Osteoblast (primary cell): Measurements from ENCODE around the gene UBE2C. TPM values are rescaled to one million over a fixed set of nuclear protein-coding genes. Genes with fewer than 3 reads are reported as not detected.

Experiments used
- DNase-seq: peaks from one replicate; pipeline ENCODE4 v3.0.0; 2011; ENCODE audit warnings: low spot score, mixed read lengths; ENCODE audit not compliant: insufficient read length; ENCODE audit errors: missing footprints
- H2AFZ ChIP-seq: 2 replicates; pipeline ENCODE4 v1.6.0; 2011; ENCODE audit warnings: mild to moderate bottlenecking, low read length
- H3K27ac ChIP-seq: 2 replicates; pipeline ENCODE4 v1.5.1; 2011; ENCODE audit warnings: mild to moderate bottlenecking, low read depth, low read length, moderate library complexity
- H3K27me3 ChIP-seq: 2 replicates; pipeline ENCODE4 v1.6.0; 2012; ENCODE audit warnings: mild to moderate bottlenecking, control low read depth, inconsistent platforms, low read length, moderate library complexity; ENCODE audit not compliant: insufficient read depth
- H3K36me3 ChIP-seq: 2 replicates; pipeline ENCODE4 v1.5.1; 2011; ENCODE audit warnings: mild to moderate bottlenecking, low read length, control low read depth, moderate library complexity; ENCODE audit not compliant: insufficient read depth
- H3K4me1 ChIP-seq: 2 replicates; pipeline ENCODE4 v1.5.1; 2011; ENCODE audit warnings: mild to moderate bottlenecking, low read length, control low read depth, moderate library complexity; ENCODE audit not compliant: insufficient read depth
- H3K4me2 ChIP-seq: 2 replicates; pipeline ENCODE4 v1.6.0; 2011; ENCODE audit warnings: mild to moderate bottlenecking, low read length; ENCODE audit not compliant: insufficient read depth
- H3K4me3 ChIP-seq: fragments of 200-600 bp; sonication (generic); 3 replicates; pipeline ENCODE4 v1.5.1; 2012; ENCODE audit warnings: mild to moderate bottlenecking, low read length, inconsistent platforms; ENCODE audit not compliant: insufficient read depth
- H3K79me2 ChIP-seq: 2 replicates; pipeline ENCODE4 v1.6.0; 2012; ENCODE audit warnings: mild to moderate bottlenecking, low read length, control low read depth, inconsistent platforms; ENCODE audit not compliant: insufficient read depth
- H3K9me3 ChIP-seq: 2 replicates; pipeline ENCODE4 v1.5.1; 2011; ENCODE audit warnings: low read depth, low read length, control low read depth
- H4K20me1 ChIP-seq: 2 replicates; pipeline ENCODE4 v1.6.0; 2012; ENCODE audit warnings: mild to moderate bottlenecking, low read length, control low read depth; ENCODE audit not compliant: insufficient read depth
- total RNA-seq: library from RNA; depleted of rRNA; stranded (reverse); fragments of >200 nt; gene quantifications from 2 replicates; pipeline ENCODE4 v1.2.3, GENCODE V29; 2012
- TF ChIP-seq, protein P1 (sequence below): IDR thresholded peaks from 2 replicates; pipeline ENCODE4 v1.5.1; 2011; ENCODE audit warnings: mild to moderate bottlenecking, low read depth, low read length, moderate library complexity; ENCODE audit errors: extremely low read depth

The UBE2C gene
- total RNA-seq, 1 donor, result 2.5 TPM

DNA sequence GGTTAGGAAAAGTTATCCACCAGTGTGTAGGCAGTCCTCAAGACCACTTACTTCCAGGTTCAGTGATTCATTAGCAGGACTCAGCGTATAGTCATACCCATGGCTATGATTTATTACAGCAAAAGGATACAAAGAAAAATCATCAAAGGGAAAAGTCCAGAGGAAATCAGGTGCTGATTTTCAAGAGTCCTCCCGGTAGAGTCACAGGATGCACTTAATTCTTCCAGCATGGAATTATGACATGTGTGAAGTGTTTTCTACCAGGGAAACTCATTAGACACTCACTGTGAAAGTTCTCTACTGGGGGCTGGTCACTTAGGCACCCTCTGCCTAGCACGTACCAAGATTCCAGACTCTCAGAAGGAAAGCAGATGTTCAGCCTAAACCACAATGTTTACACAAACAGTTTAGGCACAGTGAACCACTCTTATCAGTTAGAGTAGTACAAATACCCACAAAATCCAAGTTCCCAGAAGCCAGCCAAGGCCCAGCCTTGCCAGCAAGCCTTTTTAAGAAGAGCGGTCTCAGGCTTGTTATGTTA lies 31.0 kb upstream of the UBE2C start:
- DNase-seq, result peak; percentile 75
- Histone ChIP-seq H3K36me3 (no peaks in the 10 kb centered on the region), H2AFZ (no peak overlapping the region), H3K4me3 (no peak overlapping the region), H3K27ac (peak overlapping the region; percentile 86), H3K4me2 (peak overlapping the region; percentile 40), H3K4me1 (peaks cover 47% of the 10 kb centered on the region), H4K20me1 (no peaks in the 10 kb centered on the region), H3K9me3 (no peaks in the 10 kb centered on the region), H3K27me3 (no peaks in the 10 kb centered on the region), H3K79me2 (no peaks in the 10 kb centered on the region)
- TF ChIP-seq, protein P1, sequence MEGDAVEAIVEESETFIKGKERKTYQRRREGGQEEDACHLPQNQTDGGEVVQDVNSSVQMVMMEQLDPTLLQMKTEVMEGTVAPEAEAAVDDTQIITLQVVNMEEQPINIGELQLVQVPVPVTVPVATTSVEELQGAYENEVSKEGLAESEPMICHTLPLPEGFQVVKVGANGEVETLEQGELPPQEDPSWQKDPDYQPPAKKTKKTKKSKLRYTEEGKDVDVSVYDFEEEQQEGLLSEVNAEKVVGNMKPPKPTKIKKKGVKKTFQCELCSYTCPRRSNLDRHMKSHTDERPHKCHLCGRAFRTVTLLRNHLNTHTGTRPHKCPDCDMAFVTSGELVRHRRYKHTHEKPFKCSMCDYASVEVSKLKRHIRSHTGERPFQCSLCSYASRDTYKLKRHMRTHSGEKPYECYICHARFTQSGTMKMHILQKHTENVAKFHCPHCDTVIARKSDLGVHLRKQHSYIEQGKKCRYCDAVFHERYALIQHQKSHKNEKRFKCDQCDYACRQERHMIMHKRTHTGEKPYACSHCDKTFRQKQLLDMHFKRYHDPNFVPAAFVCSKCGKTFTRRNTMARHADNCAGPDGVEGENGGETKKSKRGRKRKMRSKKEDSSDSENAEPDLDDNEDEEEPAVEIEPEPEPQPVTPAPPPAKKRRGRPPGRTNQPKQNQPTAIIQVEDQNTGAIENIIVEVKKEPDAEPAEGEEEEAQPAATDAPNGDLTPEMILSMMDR, result no peak

DNA sequence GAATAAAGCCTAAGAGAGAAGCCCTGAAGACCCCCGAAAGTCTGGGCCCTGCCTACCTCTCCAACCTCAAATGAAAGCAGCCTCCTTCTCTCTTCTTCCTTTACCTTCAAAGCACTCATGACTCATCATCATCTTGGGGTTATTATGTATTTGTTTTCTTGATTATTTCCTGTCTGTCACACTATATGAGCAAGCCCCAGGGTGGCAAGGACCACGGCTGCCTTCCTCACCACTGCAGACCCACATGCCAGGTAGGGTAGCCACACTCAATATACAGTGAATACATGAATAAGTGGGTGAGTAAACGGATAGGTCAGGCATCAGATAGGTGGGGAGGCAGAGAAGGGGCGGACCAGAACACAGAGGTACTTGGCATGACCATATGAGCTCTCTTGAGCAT lies 29.6 kb upstream of the UBE2C start:
- Histone ChIP-seq H2AFZ (no peak overlapping the region), H3K27me3 (no peaks in the 10 kb centered on the region), H3K4me1 (peaks cover 46% of the 10 kb centered on the region), H3K4me3 (no peak overlapping the region), H3K9me3 (no peaks in the 10 kb centered on the region), H3K4me2 (no peak overlapping the region), H3K27ac (no peak overlapping the region), H3K36me3 (no peaks in the 10 kb centered on the region), H3K79me2 (no peaks in the 10 kb centered on the region), H4K20me1 (no peaks in the 10 kb centered on the region)
- no peak for DNase-seq
- TF ChIP-seq, protein P1, result no peak

DNA sequence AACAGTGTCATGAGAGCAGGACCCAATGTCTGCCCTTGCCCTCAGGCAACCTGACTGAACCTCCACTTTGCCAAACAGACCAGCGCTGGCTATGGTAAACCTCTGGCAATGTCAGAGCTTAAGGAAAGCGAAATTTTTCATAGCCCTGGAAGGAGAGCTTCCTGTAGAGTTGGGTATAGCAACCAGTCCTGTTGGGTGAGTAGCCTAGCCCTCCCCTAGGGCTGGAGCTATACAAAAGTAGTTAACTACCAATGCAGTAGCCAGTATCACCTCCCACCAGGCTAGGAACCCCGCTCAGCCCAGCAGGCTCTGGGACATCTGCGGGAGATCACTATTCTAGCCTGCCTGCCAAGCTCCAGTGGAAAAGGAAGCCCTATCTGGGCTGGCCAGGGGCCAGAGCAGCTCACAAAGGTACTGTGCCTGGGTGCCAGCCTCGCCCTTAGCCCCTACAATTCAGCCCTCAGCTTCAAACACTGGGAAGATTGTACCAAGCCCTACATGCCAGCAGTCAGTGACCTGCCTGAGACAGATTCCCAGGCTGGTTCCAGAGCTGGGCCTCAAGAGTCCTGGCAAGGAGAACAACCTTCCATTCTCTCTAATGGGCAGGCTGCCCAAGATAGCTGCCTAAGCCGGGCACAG lies 28.7 kb upstream of the UBE2C start:
- DNase-seq, result no peak
- no peaks in the 10 kb centered on the region for H3K27me3 ChIP-seq
- H3K9me3 ChIP-seq, result no peaks in the 10 kb centered on the region
- no peak overlapping the region for H3K4me2 ChIP-seq
- no peaks in the 10 kb centered on the region for H3K79me2 ChIP-seq
- H3K4me1 ChIP-seq, result peaks cover 37% of the 10 kb centered on the region
- TF ChIP-seq, protein P1, result no peak
- no peak overlapping the region for H3K4me3 ChIP-seq
- H2AFZ ChIP-seq, result no peak overlapping the region
- no peaks in the 10 kb centered on the region for H4K20me1 ChIP-seq
- no peak overlapping the region for H3K27ac ChIP-seq
- H3K36me3 ChIP-seq, result no peaks in the 10 kb centered on the region

DNA sequence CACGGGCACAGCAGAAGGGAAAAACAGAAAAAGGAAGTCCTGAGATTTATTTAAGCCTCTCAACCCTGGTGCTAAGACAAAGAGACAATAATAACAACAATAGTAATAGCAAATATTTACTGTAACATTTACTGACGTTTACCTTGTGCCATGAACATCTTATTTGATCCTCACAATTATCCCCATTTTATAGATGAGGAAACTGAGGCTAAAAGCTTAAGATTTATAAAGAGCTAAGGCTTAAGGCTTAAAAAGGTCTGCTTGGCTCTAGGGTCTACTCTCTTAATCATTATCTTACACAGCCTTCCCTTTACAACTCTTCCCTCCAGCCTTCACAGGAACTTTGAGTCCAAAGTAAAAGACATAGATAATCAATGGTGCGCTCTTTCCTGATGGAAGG lies 24.1 kb upstream of the UBE2C start:
- Histone ChIP-seq H3K27ac (no peak overlapping the region), H3K4me3 (no peak overlapping the region), H3K9me3 (no peaks in the 10 kb centered on the region), H4K20me1 (no peaks in the 10 kb centered on the region), H3K4me1 (peaks cover 9% of the 10 kb centered on the region), H3K36me3 (no peaks in the 10 kb centered on the region), H3K79me2 (peaks cover 16% of the 10 kb centered on the region), H3K27me3 (no peaks in the 10 kb centered on the region), H3K4me2 (no peak overlapping the region), H2AFZ (no peak overlapping the region)
- TF ChIP-seq, protein P1, result no peak
- DNase-seq, result no peak
